HG03354 (cell line): ENCODE measurements around the gene XPO4.
"Not testable (repeated sequence)": the region's sequence is repeated elsewhere in the genome, so short reads cannot be mapped to it uniquely, and the experiment has no call there.

ENCODE experiments used
- ATAC-seq: cut with Tn5 transposase; IDR thresholded peaks from one replicate; pipeline ENCODE4 v1.9.1; 2021; ENCODE audit warnings: mild to moderate bottlenecking; ENCODE audit not compliant: unreplicated experiment, poor library complexity, severe bottlenecking

XPO4 gene

DNA sequence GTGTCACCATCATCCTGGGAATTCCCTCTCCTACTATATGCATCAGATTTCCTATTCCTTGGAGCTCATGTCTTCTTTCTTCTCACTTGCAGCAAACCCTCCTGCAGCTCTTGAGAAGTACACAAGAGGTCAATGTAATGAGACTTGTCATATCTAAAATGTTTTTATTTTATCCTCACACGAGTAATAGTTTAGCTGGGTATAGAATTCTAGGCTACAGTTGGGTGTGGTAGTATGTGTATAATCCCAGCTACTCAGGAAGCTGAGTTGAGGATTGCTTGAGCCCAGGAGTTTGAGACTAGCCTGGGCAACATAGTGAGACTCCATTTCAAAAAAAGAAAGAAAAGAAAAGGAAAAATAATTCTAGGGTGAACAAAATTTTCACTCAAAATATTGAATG, 153.2 kb downstream of the XPO4 start:
- no peak for ATAC-seq

DNA sequence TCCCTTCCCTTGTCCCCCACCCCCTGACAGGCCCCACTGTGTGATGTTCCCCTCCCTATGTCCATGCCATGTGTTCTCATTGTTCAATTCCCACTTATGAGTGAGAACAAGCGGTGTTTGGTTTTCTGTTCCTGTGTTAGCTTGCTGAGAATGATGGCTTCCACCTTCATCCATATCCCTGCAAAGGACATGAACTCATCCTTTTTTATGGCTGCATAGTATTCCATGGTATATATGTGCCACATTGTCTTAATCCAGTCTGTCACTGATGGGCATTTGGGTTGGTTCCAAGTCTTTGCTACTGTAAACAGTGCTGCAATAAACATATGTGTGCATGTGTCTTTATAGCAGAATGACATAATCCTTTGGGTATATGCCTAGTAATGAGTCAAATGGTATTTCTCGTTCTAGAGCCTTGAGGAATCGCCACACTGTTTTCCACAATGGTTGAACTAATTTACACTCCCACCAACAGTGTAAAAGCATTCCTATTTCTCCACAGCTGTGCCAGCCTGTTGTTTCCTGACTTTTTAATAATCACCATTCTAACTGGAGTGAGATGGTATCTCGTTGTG, 158.6 kb downstream of the XPO4 start:
- ATAC-seq, result not testable (repeated sequence)

DNA sequence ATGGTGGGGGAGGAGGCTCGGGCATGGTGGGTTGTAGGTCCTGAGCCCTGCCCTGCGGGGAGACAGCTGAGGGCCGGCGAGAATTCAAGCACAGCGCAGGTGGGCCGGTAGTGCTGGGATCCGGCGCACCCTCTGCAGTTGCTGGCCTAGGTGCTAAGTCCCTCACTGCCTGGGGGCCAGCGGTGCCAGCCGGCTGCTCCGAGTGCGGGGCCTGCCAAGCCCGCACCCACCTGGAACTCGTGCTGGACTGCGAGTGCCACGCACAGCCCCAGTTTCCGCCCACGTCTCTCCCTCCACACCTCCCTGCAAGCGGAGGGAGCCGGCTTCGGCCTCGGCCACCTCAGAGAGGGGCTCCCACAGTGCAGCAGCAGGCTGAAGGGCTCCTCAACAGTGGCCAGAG, 162.5 kb downstream of the XPO4 start:
- no peak for ATAC-seq

DNA sequence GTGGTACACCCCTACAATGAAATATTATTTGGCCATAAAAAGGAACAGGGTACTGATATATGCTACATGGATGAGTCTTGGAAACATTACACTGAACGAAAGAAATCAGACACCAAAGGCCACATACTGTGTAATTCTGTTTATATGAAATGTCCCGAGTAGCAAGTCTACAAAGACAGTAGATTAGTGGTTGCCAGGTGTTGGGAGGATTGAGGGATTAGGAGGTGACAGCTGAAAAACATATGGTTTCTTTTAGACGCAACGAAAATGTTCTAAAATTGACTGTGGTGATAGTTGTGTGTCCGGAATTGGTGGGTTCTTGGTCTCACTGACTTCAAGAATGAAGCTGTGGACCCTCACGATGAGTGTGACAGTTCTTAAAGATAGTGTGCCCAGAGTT, 163.9 kb downstream of the XPO4 start:
- no peak for ATAC-seq

DNA sequence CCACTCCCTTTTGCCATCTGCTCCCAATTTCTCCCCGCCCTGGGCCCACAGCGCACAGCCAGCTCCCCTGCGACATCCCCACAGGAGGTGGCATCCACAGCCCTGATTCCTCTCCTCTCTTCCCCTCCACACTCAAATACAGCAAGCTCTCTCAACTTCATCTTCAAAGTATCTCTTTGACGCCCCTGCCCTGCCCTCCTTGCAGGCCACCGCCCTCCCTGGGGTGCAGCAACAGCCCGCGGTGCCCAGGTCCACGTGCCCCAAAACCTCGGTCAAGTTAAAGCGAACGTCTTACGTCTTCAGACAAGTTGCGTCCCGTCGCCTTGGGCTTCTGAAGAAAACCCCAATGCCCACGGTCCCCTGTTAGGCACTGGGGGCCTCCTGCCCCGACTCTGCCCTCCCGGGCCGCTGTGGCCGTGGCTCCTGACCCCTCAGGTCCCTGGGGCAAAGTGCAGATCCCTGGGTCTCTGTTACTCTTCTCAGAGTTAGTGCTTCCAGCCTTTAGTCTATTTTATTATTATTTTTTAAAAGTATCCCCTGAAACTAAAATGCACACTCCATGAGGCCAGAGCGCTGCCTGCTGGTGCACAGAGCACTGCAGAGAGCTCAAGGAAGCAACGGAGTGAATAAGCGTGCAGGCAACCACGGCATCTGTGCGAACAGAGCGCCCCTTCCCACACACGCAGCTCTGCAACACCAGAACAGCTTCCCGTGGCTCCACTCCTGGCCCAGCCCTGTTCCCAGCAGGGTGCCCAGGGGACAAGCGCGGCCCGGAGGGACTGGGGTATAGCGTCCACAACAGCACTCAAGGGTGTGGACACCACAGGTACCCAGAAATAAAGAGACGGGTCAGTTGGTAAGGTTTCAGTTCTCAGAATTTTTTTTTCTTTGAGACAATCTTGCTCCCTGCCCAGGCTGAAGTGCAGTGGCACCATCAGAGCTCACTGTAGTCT, 172.6 kb downstream of the XPO4 start:
- no peak for ATAC-seq

DNA sequence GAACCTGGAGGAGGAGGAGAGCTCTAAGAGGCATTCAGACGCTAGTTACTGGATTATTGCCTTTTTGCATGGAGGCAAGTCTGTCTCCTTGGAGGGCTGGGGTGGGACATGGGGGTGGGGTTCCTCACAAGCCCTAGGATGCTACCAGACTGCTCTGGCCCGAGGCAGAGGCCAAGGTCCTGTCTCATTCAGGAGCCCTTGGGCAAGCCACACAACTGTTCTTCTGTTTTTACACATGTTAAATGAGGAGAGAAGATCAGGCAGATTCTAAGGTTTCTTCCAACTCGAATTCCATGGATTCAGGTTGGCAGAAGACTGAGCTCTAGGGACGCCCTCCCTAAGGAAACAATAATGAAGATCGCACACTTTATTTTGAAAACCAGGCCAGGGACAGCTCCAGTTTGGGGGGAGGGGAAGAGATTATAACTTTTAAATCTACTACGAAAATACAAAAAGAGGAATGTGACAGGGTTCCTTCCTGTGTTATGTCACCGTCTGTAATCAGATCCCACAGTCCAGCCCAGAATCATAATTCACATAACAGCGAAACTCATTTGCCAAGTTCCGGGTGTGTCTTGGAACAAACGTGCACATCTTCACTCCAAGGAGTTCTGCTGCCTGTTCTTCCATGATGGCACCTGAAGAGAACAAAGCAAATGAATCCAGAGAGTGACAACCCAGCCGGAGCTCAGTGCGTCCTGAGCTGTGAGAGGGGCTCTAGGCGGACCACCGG, 173.8 kb downstream of the XPO4 start:
- ATAC-seq, result no peak

DNA sequence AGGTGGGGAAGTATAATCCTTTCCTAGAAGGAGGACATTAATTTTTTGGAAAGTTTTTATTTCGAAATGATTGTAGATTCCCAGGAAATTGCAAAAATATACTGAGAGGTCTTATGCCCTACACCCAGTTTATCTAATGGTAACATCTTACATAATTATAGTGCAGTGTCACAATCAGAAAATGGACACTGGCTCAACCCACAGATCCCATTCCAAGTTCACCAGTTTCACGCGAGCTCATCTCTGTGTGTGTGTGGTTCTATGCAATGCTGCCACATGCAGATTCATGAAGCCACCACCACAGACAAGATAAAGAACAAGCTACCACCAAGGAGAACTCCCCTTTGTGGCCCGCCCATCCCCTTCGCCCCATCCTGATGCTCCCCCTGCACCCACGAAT, 174.7 kb downstream of the XPO4 start:
- ATAC-seq, result no peak
